A673 (cell line): Measurements from ENCODE around the gene ZMYND8. TPM values are rescaled to one million over a fixed set of nuclear protein-coding genes. Genes with fewer than 3 reads are reported as not detected.

ENCODE experiments used
- BruUV-seq: library from RNA; stranded (reverse); fragments of 400-500 nt; replicated peaks from 2 replicates; lab custom pipeline; 2021; lab: Mats Ljungman, UMichigan
- CTCF ChIA-PET: fragments of 300-600 bp; sonication (Branson Sonifier 250); formaldehyde crosslinking; loops from one replicate; lab custom pipeline; 2022; ENCODE audit warnings: antibody characterized with exemption; lab: Charles Lee
- POLR2A ChIA-PET: fragments of 300-600 bp; sonication (Branson Sonifier 250); formaldehyde crosslinking; loops from one replicate; lab custom pipeline; 2022; ENCODE audit warnings: antibody characterized with exemption; ENCODE audit not compliant: low non-redundant PET; lab: Charles Lee
- DNase-seq: peaks from one replicate; pipeline ENCODE4 v3.0.0-alpha.2; 2015; ENCODE audit warnings: low spot score
- H3K27ac ChIP-seq: fragments of 200-600 bp; sonication (generic); 2 replicates; pipeline ENCODE4 v1.5.1; 2016; ENCODE audit warnings: mixed run types, low read depth, mild to moderate bottlenecking, mixed read lengths, antibody characterized with exemption, low read length; ENCODE audit not compliant: poor library complexity, severe bottlenecking
- H3K27me3 ChIP-seq: fragments of 200-600 bp; sonication (generic); replicated peaks from 2 replicates; pipeline ENCODE4 v1.6.1; 2017; ENCODE audit warnings: mixed run types, low read depth, mild to moderate bottlenecking, mixed read lengths, antibody characterized with exemption, low read length; ENCODE audit not compliant: insufficient read depth, poor library complexity
- H3K36me3 ChIP-seq: fragments of 200-600 bp; sonication (generic); 2 replicates; pipeline ENCODE4 v1.6.1; 2016; ENCODE audit warnings: mixed run types, mild to moderate bottlenecking, mixed read lengths, antibody characterized with exemption, low read length; ENCODE audit not compliant: insufficient read depth, poor library complexity, severe bottlenecking
- H3K4me1 ChIP-seq: fragments of 200-600 bp; sonication (generic); 2 replicates; pipeline ENCODE4 v1.6.1; 2017; ENCODE audit warnings: mixed run types, mild to moderate bottlenecking, mixed read lengths, antibody characterized with exemption, low read length; ENCODE audit not compliant: insufficient read depth, poor library complexity, severe bottlenecking
- H3K4me3 ChIP-seq: fragments of 200-600 bp; sonication (generic); 2 replicates; pipeline ENCODE4 v1.5.1; 2016; ENCODE audit warnings: low read depth, mixed run types, mild to moderate bottlenecking, mixed read lengths, low read length; ENCODE audit not compliant: poor library complexity, severe bottlenecking
- H3K9me3 ChIP-seq: fragments of 200-600 bp; sonication (generic); 2 replicates; pipeline ENCODE4 v1.6.1; 2016; ENCODE audit warnings: mixed run types, low read depth, mild to moderate bottlenecking, mixed read lengths, antibody characterized with exemption, low read length; ENCODE audit not compliant: poor library complexity, severe bottlenecking
- CTCF ChIP-seq: fragments of 300-800, 200-600 bp; sonication (generic); conservative IDR thresholded peaks from 2 replicates; pipeline ENCODE4 v1.5.1; 2017; ENCODE audit warnings: low read depth, mild to moderate bottlenecking, antibody characterized with exemption, low read length, moderate library complexity, mixed read lengths
- EZH2 ChIP-seq: fragments of 200-600 bp; sonication (generic); IDR thresholded peaks from 2 replicates; pipeline ENCODE4 v1.6.1; 2017; ENCODE audit warnings: borderline replicate concordance, low read depth, mild to moderate bottlenecking, mixed read lengths, antibody characterized with exemption, low read length; ENCODE audit not compliant: poor library complexity, severe bottlenecking
- intact Hi-C: fragments of 100-400 bp; cut with micrococcal nuclease; formaldehyde crosslinking; loops from one replicate; pipeline ENCODE4 v1.10.0; 2022; ENCODE audit not compliant: unreplicated experiment
- total RNA-seq: library from RNA; stranded (reverse); gene quantifications from 2 replicates; pipeline ENCODE4 v1.2.3, GENCODE V29; 2021

Gene ZMYND8
- total RNA-seq, 1 experiment from 2014 or later, result 31.3 TPM

DNA sequence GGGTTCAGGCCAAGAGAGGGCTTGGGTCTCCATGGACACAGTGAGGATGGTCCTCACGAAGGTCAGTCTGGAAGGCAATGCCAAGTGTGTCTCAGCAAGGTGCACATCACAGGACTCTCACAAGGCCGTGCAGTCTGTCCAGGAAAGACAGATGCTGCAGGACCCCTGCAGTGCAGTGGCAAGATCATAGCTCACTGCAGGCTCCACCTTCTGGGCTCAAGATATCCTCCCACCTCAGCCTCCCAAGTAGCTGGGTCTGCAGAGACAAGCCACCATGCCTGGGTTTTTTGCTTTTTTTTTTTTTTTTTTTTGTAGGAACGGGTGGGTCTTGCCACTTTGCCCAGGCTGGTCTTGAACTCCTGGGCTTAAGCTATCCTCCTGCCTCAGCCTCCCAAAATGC lies 26.4 kb downstream of the ZMYND8 start:
- no peaks in the 10 kb centered on the region for H3K27me3 ChIP-seq
- H3K4me1 ChIP-seq, result peaks cover 21% of the 10 kb centered on the region
- no peak overlapping the region for H3K27ac ChIP-seq
- POLR2A ChIA-PET, result interaction anchor here (0.5 to 0.6 kb wide), 2 partner anchors 242 to 1067 kb away, joined by 3 to 4 read pairs; no protein-coding TSS in a partner anchor
- intact Hi-C loops, result no loop called here
- no peak overlapping the region for H3K4me3 ChIP-seq
- DNase-seq, result no peak
- CTCF ChIA-PET, result no interaction called here
- BruUV-seq, result no TSS peak
- H3K36me3 ChIP-seq, result peaks cover 2% of the 10 kb centered on the region
- no peaks in the 10 kb centered on the region for H3K9me3 ChIP-seq
- TF ChIP-seq CTCF (no peak), EZH2 (no peak)

- no peak overlapping the region for H3K27ac ChIP-seq
- BruUV-seq, result no TSS peak
- ChIA-PET POLR2A (no interaction called here), CTCF (no interaction called here)
- peaks cover 21% of the 10 kb centered on the region for H3K4me1 ChIP-seq
- H3K27me3 ChIP-seq, result no peaks in the 10 kb centered on the region
- no peak overlapping the region for H3K4me3 ChIP-seq
- intact Hi-C loops, result no loop called here
- H3K9me3 ChIP-seq, result no peaks in the 10 kb centered on the region
- no peak for DNase-seq
- no peak for TF ChIP-seq CTCF
- TF ChIP-seq EZH2, result no peak
- H3K36me3 ChIP-seq, result peaks cover 2% of the 10 kb centered on the region
Observed at GRCh38 chr20:47328129-47328528, 28.4 kb downstream of the ZMYND8 start.

GRCh38 chr20:47327711-47328110 lies 28.8 kb downstream of the ZMYND8 start:
- H3K4me1 ChIP-seq, result peaks cover 21% of the 10 kb centered on the region
- no peak overlapping the region for H3K27ac ChIP-seq
- DNase-seq, result no peak
- H3K4me3 ChIP-seq, result no peak overlapping the region
- POLR2A ChIA-PET, result no interaction called here
- peaks cover 2% of the 10 kb centered on the region for H3K36me3 ChIP-seq
- BruUV-seq, result no TSS peak
- H3K27me3 ChIP-seq, result no peaks in the 10 kb centered on the region
- CTCF ChIA-PET, result no interaction called here
- no peaks in the 10 kb centered on the region for H3K9me3 ChIP-seq
- no peak for TF ChIP-seq CTCF
- TF ChIP-seq EZH2, result no peak
- intact Hi-C loops, result no loop called here
